Measurements from ENCODE around the gene DEGS2.
A peak's percentile ranks its signal among the peaks of the same experiment; 100 is the strongest.
"Not testable (repeated sequence)": the region's sequence is repeated elsewhere in the genome, so short reads cannot be mapped to it uniquely, and the experiment has no call there.

Gene DEGS2

DNA sequence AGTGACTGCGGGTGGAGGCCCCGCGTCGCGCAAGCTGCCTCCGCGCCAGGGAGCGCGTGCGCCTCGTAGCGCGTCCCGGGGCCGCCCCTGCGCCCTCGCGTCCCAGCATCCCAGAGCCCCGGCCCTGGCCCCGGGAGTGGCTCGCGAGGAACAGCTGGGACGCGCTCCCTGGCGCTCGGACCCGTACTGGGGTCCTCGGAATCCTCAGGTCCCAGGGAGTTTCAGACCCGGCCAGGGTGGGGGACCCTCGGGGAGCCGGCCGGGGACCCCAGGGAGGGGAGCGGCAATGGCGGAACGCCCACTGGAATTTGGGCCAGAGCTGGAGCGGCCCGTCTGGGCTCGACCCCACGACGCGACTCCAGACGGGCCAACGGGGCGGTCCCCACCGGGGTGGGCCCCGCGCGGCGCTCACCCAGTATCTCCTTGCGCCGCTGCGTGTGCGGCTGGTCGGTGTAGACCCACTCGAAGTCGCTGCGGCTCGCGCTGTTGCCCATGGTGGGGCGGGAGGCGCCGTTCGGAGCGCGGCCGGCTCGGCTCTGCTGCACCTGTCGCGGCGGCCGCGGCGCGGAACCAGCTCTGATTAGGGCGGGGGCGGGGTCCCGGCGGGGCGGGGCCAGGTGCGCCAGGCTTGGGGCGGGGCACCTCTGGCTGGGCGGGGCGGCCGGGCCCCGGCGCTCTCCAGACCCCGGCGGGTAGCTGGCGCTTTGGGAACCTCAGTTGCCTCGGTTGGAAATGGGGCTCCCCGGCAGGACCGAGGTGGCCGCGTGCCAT is at the start of gene DEGS2:
Gene DEGS2 (minus strand): TSS at position 552 of the 771 bp plus-strand sequence. CDS start 58 bp downstream, at position 494.
- DNase-seq (ENCODE audit: low read depth) = peak; percentile 35

DNA sequence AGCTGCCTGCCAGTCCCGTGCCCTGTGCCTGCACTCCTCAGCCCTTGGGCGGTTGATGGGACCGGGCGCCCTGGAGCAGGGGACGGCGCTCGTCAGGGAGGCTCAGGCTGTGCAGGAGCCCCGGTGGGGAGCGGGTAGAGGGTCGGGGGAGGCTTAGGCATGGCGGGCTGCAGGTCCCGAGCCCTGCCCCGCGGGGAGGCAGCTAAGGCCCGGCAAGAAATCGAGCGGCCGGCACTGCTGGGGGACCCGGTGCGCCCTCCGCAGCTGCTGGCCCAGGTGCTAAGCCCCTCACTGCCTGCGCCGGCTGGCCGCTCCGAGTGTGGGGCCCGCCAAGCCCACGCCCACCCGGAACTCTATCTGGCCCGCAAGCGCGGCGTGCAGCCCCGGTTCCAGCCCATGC is 48.7 kb upstream of the DEGS2 start:
- DNase-seq (ENCODE audit: low read depth) = not testable (repeated sequence)

GRCh38 chr14:100207588-100207987 is 48.1 kb upstream of the DEGS2 start:
- DNase-seq (ENCODE audit: low read depth) = not testable (repeated sequence)

DNA sequence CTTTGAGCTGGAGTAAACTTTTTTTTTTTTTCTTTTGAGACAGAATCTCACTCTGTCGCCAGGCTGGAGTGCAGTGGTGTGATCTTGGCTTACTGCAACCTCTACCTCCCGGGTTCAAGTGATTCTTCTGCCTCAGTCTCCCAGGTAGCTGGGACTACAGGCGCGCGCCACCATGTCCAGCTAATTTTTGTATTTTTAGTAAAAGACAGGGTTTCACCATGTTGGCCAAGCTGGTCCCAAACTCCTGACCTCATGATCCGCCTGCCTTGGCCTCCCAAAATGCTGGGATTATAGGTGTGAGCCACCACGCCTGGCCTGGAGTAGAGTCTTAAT is 45.4 kb upstream of the DEGS2 start:
- not testable (repeated sequence) for DNase-seq (ENCODE audit: low read depth)

DNA sequence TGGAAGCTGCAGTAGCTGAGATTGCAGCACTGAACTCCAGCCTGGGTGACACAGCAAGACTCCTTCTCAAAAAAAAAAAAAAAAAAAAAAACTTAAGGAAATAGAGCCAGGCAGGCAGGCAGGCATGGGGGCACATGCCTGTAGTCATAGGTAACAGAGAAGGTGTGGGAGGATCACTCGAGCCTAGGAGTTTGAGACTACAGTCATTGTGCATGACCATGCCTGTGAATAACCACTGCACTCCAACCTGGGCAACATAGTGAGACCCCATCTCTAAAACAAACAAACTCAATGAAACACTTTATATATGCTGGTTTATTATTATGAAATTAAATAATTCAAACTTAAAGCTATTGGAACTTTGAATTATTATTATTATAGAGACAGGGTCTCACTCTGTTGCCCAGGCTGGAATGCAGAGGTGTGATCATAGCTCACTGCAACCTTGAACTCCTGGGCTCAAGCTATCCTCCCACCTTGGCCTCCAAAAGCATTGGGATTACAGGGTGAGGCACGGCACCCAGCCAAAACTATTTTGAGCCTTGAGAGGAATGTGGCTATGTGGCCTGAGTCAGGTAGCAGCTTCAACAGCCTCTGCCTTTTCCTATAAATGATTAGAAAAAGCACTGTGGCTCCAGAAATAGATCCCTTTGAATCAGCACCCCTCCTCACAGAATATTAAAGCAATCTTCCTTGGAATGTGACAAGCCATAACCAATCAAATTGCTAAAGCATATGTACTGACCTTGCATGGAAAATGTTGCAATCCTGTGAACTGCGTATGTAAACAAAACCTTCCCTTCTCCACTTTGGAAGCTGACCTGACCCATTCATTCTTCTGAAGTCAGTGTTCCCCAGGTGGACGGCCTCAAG is 44.8 kb upstream of the DEGS2 start:
- no peak for DNase-seq (ENCODE audit: low read depth)

DNA sequence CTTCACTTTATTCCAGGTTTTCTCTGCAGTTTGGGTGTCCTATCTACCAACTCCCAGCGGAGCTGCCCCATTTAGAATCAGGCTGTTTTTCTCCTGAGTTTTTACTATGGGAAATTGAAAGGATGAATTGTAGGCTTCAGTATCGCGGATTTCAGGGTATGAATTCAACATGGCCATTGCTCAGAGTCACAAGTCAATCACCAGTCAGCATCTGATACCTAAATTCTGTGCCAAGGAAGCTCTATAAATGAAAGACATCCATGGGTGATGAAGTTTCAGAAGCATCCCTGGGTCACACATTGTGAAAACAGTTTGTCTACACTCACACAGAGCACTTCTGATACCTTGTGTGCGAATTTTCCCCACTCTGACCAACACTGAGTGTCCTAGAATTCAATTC is 43.7 kb upstream of the DEGS2 start:
- no peak for DNase-seq (ENCODE audit: low read depth)

DNA sequence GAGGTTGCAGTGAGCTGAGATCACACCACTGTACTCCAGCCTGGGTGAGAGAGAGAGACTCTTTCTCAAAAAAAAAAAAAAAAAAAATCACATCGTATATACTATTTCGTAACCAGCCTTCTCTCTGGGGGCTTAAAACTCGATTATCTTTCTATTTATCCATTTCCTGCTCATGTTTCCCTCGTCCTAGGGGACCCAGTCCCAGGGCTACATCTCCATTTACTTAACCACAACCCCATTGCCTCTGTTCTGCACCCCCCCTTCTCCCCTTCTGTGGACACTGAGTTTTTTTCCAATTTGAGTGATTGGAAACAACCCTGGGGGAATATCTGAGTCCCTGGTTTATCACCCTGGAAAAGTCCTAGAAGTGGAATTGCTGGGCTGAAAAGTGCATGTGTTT is 43.3 kb upstream of the DEGS2 start:
- DNase-seq (ENCODE audit: low read depth) = no peak

DNA sequence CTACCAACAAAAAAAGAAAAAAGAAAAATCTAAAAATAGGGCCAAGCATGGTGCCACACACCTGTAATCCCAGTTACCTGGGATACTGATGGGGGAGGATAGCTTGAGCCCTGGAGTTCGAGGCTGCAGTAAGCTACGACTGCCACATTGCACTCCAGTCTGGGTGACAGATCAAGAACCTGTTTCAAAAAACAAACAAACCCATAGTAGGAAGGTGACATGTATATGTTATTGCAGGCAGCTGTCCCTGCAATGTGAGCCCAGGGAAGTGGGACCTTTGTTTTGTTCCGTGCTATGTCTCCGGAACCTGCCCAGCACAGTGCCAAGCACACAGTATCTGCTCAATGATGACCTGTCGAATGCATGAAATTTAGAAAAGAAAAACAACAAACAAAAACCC is 42.3 kb upstream of the DEGS2 start:
- DNase-seq (ENCODE audit: low read depth) = no peak

DNA sequence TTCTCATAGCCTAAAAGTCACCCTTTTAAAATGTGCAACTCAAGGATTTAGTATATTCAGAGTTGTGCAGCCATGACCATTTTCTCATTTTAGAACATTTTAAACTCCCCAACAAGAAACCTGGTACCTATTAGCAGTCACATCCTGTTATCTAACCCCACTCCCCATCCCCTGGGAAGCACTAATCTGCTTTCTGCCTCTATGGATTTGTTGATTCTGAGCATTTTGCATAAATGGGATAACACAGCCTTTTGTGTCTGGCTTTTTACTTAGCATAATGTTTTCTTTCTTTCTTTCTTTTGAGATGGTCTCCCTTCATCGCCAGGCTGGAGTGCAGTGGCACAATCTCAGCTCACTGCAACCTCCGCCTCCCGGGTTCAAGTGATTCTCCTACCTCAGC is 40.9 kb upstream of the DEGS2 start:
- DNase-seq (ENCODE audit: low read depth) = no peak

DNA sequence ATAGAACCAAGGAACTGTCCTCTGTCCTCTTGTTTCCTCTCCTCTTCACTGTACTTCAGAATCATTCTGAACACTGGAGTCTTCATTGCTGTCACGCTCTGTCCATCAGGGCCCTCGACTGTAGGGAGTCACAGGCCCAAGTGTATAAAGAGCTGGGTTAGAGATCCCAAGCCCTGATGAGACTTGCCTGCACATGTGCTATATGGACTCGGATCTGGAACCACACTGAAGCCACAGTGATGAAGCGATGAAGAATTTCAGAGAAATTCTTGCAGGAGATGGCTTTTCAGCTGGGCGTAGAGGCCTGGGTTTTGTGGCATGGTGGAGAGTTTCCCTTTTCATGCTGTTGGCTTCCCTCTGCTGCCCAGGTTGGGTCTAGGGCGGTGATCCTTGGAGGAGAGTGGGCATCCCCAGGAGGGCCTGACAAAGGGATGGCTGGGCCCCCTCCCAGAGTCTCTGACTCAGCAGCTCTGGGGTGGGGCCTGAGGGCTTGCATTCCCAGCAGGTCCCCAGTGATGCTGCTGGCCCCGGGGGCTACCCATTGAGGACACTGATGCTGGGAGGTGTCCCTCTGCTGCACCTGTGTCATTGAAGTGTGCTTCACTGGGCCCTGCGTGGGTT is 39.9 kb upstream of the DEGS2 start:
- DNase-seq (ENCODE audit: low read depth) = no peak

GRCh38 chr14:100193417-100194357 is 34.2 kb upstream of the DEGS2 start:
- DNase-seq (ENCODE audit: low read depth) = no peak

DNA sequence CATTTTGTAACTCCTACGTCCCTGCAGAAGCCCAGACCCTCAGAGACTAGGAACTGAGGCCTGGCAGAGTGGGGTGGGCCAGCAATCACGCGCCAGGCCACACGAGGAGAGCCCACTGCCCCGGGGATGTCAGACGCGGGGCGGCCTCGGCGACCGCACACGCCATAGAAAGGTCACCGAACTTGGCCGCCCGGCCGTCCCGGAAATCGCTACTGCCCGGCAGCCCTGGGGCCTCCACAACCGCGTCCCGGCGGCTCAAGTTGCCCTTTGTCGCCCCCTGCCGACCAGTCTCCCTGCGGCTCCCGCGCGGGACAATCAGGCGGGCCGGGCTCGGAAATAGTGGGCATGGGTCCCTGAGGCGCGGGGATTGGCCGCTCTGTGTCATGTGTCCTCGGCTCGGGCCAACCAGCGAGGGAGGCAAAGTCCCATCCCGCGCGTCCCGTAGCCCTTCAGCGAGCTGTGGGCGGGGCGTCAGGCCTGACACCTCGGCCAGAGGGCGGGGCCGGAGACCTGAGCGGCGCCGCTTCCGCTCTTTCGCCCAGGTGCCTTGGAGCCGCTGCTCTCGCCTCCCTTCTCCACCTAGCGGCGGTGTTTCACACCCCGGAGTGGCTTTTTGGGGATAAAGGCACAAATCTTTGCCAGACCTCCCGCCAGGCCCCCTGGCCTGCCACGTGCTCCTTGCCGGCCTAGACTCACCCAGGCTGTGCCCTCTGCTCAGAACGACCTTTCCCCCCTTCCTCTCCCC is 33.4 kb upstream of the DEGS2 start:
- peak; percentile 99 for DNase-seq (ENCODE audit: low read depth)

DNA sequence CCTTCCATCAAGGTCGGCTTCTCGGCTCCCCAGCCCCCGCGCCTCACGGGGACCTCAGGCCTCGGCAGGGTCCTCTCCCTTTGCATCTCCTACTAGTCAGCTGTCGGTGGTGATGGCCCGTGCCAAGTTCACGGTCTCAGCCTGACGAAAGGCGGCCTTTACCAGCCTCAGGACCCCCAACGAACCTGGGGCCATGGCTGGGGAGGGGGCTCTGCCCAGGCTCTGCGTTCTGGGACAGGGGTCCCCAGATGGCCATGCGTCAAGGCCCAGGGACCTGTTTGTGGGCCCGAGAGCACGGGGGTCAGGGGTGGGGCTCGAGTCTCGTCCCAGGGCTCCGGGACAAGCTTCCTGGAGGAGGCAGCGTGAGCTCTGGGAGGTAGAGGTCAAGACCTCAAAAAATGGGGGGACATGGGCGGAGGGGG is 32.8 kb upstream of the DEGS2 start:
- DNase-seq (ENCODE audit: low read depth) = no peak

- no peak for DNase-seq (ENCODE audit: low read depth)
Observed at GRCh38 chr14:100191584-100192249, 32.3 kb upstream of the DEGS2 start.

GRCh38 chr14:100190126-100190525 is 30.7 kb upstream of the DEGS2 start:
- DNase-seq (ENCODE audit: low read depth) = no peak

- no peak for DNase-seq (ENCODE audit: low read depth)
Observed at GRCh38 chr14:100188392-100189030, 29.1 kb upstream of the DEGS2 start.

- no peak for DNase-seq (ENCODE audit: low read depth)
Observed at GRCh38 chr14:100187247-100187833, 27.9 kb upstream of the DEGS2 start.

DNA sequence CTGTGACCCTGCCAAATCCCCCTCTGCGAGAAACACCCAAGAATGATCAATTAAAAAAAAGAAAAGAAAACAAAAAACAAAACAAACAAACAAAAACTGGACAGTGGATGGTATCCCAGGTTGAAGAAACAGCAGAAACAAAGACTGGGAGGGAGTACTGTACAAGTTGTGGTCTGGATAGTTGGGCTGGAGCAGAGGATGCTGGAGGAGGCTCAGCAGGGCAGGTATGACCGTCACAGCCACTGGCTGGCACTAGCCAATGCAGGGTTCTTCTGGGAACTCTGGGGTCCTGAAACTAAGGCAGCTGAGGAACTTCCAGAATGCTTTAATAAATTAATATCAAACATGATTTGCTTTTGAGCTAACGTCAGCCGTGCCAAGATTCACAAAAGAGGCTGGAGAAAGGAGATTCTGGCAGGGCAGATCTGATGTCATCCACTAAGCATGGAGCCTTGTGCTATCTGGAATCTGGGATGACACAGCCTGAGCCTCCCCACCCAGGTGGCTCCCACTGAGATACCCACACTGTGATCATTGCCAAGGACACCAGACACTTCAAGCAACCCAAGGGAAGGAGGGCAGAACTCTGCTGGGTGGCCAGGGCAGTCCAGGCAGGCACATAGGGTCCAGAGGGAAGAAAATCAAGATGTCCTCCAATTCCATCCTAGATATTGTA is 22.6 kb upstream of the DEGS2 start:
- DNase-seq (ENCODE audit: low read depth) = not testable (repeated sequence)

DNA sequence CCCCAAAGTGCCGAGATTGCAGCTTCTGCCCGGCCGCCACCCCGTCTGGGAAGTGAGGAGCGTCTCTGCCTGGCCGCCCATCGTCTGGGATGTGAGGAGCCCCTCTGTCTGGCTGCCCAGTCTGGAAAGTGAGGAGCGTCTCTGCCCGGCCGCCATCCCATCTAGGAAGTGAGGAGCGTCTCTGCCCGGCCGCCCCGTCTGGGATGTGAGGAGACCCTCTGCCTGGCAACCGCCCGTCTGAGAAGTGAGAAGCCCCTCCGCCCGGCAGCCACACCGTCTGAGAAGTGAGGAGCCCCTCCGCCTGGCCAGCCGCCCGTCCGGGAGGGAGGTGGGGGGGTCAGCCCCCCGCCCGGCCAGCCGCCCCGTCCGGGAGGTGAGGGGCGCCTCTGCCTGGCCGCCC is 21.2 kb upstream of the DEGS2 start:
- not testable (repeated sequence) for DNase-seq (ENCODE audit: low read depth)

All from stimulated activated CD8-positive, alpha-beta memory T cell treated with anti-CD3 and anti-CD28 coated beads, Interleukin-4, amount 100 ng/mL, for 24 hours (primary cell).